Neural cell (in vitro differentiated cells): ENCODE results near the gene TMEM123. TPM values are rescaled to one million over a fixed set of nuclear protein-coding genes. Genes with fewer than 3 reads are reported as not detected.
"Not testable (repeated sequence)": the region's sequence is repeated elsewhere in the genome, so short reads cannot be mapped to it uniquely, and the experiment has no call there.

Source experiments
- H2AFZ ChIP-seq: fragments of 200-600, 300-800 bp; sonication (generic), shearing (Covaris generic); 2 replicates; pipeline ENCODE4 v1.6.0; 2014; ENCODE audit warnings: low read depth, mild to moderate bottlenecking, antibody characterized with exemption, low read length, moderate library complexity
- H3F3A ChIP-seq: fragments of 200-600 bp; shearing (Covaris generic); 2 replicates; pipeline ENCODE4 v1.6.1; 2016; ENCODE audit warnings: mild to moderate bottlenecking, moderate library complexity, mixed read lengths, antibody characterized with exemption, low read length; ENCODE audit not compliant: insufficient read depth, poor library complexity, severe bottlenecking
- H3K27ac ChIP-seq: fragments of 200-600, 300-800 bp; sonication (generic), shearing (Covaris generic); 2 replicates; pipeline ENCODE4 v1.5.1; 2014; ENCODE audit warnings: mild to moderate bottlenecking, low read length, moderate library complexity
- H3K27me3 ChIP-seq: fragments of 300-800, 200-600 bp; sonication (generic), shearing (Covaris generic); 2 replicates; pipeline ENCODE4 v1.6.0; 2014; ENCODE audit warnings: mild to moderate bottlenecking, low read depth, low read length, moderate library complexity; ENCODE audit not compliant: insufficient read depth
- H3K36me3 ChIP-seq: fragments of 300-800, 200-600 bp; sonication (generic), shearing (Covaris generic); 2 replicates; pipeline ENCODE4 v1.5.1; 2014; ENCODE audit warnings: mild to moderate bottlenecking, antibody characterized with exemption, low read length, moderate library complexity; ENCODE audit not compliant: insufficient read depth
- H3K4me2 ChIP-seq: fragments of 300-800, 200-600 bp; sonication (generic), shearing (Covaris generic); 2 replicates; pipeline ENCODE4 v1.6.0; 2014; ENCODE audit warnings: mild to moderate bottlenecking, low read length
- H3K4me3 ChIP-seq: fragments of 300-800, 200-600 bp; sonication (generic), shearing (Covaris generic); 2 replicates; pipeline ENCODE4 v1.5.1; 2014; ENCODE audit warnings: mild to moderate bottlenecking, low read length, moderate library complexity
- H3K79me2 ChIP-seq: fragments of 200-600 bp; shearing (Covaris generic); replicated peaks from 2 replicates; pipeline ENCODE4 v1.6.0; 2014; ENCODE audit warnings: mild to moderate bottlenecking, low read length, moderate library complexity; ENCODE audit not compliant: insufficient read depth
- H3K9ac ChIP-seq: fragments of 300-800, 200-600 bp; sonication (generic), shearing (Covaris generic); 2 replicates; pipeline ENCODE4 v1.6.1; 2016; ENCODE audit warnings: mild to moderate bottlenecking, low read length, mixed read lengths
- H3K9me2 ChIP-seq: fragments of 200-600 bp; shearing (Covaris generic); 2 replicates; pipeline ENCODE4 v1.6.1; 2016; ENCODE audit warnings: mild to moderate bottlenecking, low read length, mixed read lengths; ENCODE audit not compliant: insufficient read depth
- H3K9me3 ChIP-seq: fragments of 200-600, 300-800 bp; sonication (generic), shearing (Covaris generic); 2 replicates; pipeline ENCODE4 v1.6.1; 2016; ENCODE audit warnings: mild to moderate bottlenecking, mixed run types, low read length, moderate library complexity, mixed read lengths
- H4K20me1 ChIP-seq: fragments of 200-600 bp; shearing (Covaris generic); 2 replicates; pipeline ENCODE4 v1.6.1; 2016; ENCODE audit warnings: mild to moderate bottlenecking, mixed run types; ENCODE audit not compliant: insufficient read depth
- CTCF ChIP-seq: fragments of 450-650 bp; IDR thresholded peaks from 2 replicates; pipeline ENCODE4 v1.5.1; 2014; ENCODE audit warnings: antibody characterized with exemption, mild to moderate bottlenecking, moderate library complexity; ENCODE audit not compliant: poor library complexity, severe bottlenecking
- EP300 ChIP-seq: fragments of 450-650 bp; conservative IDR thresholded peaks from 2 replicates; pipeline ENCODE4 v1.6.1; 2014; ENCODE audit warnings: antibody characterized with exemption, mild to moderate bottlenecking, moderate library complexity; ENCODE audit not compliant: poor library complexity, severe bottlenecking
- EZH2 ChIP-seq: fragments of 200-600, 300-800 bp; shearing (Covaris generic), sonication (generic); IDR thresholded peaks from 2 replicates; pipeline ENCODE4 v1.6.1; 2014; ENCODE audit warnings: antibody characterized with exemption, low read length, borderline replicate concordance, mild to moderate bottlenecking; ENCODE audit not compliant: insufficient read depth, poor library complexity, severe bottlenecking
- MXI1 ChIP-seq: fragments of 450-650 bp; conservative IDR thresholded peaks from 2 replicates; pipeline ENCODE4 v1.6.1; 2014; ENCODE audit warnings: antibody characterized with exemption, mild to moderate bottlenecking; ENCODE audit not compliant: poor library complexity, severe bottlenecking
- POLR2AphosphoS5 ChIP-seq: IDR thresholded peaks from 2 replicates; pipeline ENCODE4 v1.6.1; 2012
- RAD21 ChIP-seq: fragments of 450-650 bp; conservative IDR thresholded peaks from 2 replicates; pipeline ENCODE4 v1.6.1; 2014; ENCODE audit warnings: antibody characterized with exemption, mild to moderate bottlenecking, moderate library complexity
- REST ChIP-seq: IDR thresholded peaks from 2 replicates; pipeline ENCODE4 v1.6.1; 2012; ENCODE audit warnings: borderline replicate concordance
- SMC3 ChIP-seq: fragments of 450-650 bp; conservative IDR thresholded peaks from 2 replicates; pipeline ENCODE4 v1.6.1; 2014; ENCODE audit warnings: antibody characterized with exemption, mild to moderate bottlenecking, moderate library complexity; ENCODE audit not compliant: poor library complexity
- TAF1 ChIP-seq: IDR thresholded peaks from 2 replicates; pipeline ENCODE4 v1.6.1; 2012; ENCODE audit warnings: low read depth
- polyA plus RNA-seq: library from polyadenylated mRNA; depleted of rRNA; stranded (reverse); fragments of >200 nt; gene quantifications from 2 replicates; pipeline ENCODE4 v1.2.3, GENCODE V29; 2014

Gene TMEM123
- polyA plus RNA-seq, 1 donor from 2014 or later, result 7.7 TPM

- not testable (repeated sequence) for H3K4me2 ChIP-seq, H3K36me3 ChIP-seq, H3K9me2 ChIP-seq, H4K20me1 ChIP-seq, H3K9me3 ChIP-seq, H3K27me3 ChIP-seq, H3K9ac ChIP-seq, H3K4me3 ChIP-seq, H3K27ac ChIP-seq, H3K79me2 ChIP-seq, H3F3A ChIP-seq, H2AFZ ChIP-seq
Measured at GRCh38 chr11:102432560-102432959, 20.0 kb downstream of the TMEM123 start.

GRCh38 chr11:102431404-102431803 is 21.2 kb downstream of the TMEM123 start:
- Histone ChIP-seq H3K27ac (no peak overlapping the region), H3K36me3 (no peaks in the 10 kb centered on the region), H3K4me3 (no peak overlapping the region), H2AFZ (no peak overlapping the region), H3K9me2 (no peaks in the 10 kb centered on the region), H3K4me2 (no peak overlapping the region), H3K9me3 (no peaks in the 10 kb centered on the region), H3F3A (no peaks in the 10 kb centered on the region), H3K27me3 (no peaks in the 10 kb centered on the region), H3K79me2 (peaks cover 7% of the 10 kb centered on the region), H4K20me1 (no peaks in the 10 kb centered on the region), H3K9ac (no peak overlapping the region)
- TF ChIP-seq CTCF (no peak), EZH2 (no peak), REST (no peak), EP300 (no peak), MXI1 (no peak), TAF1 (no peak), RAD21 (no peak), POLR2AphosphoS5 (no peak), SMC3 (no peak)

- H3K4me2 ChIP-seq, result no peak overlapping the region
- no peaks in the 10 kb centered on the region for H3K9me2 ChIP-seq
- H3K9me3 ChIP-seq, result no peaks in the 10 kb centered on the region
- TF ChIP-seq POLR2AphosphoS5, result no peak
- TF ChIP-seq MXI1, result no peak
- TF ChIP-seq REST, result no peak
- no peak for TF ChIP-seq EP300
- H3K27me3 ChIP-seq, result no peaks in the 10 kb centered on the region
- H3K4me3 ChIP-seq, result no peak overlapping the region
- H3K79me2 ChIP-seq, result peaks cover 3% of the 10 kb centered on the region
- H3K9ac ChIP-seq, result no peak overlapping the region
- no peaks in the 10 kb centered on the region for H3F3A ChIP-seq
- H4K20me1 ChIP-seq, result no peaks in the 10 kb centered on the region
- no peak overlapping the region for H3K27ac ChIP-seq
- no peaks in the 10 kb centered on the region for H3K36me3 ChIP-seq
- H2AFZ ChIP-seq, result no peak overlapping the region
Measured at GRCh38 chr11:102430158-102430836, 22.3 kb downstream of the TMEM123 start.
